ENCODE data around the gene ARHGAP24.

The ARHGAP24 gene

DNA sequence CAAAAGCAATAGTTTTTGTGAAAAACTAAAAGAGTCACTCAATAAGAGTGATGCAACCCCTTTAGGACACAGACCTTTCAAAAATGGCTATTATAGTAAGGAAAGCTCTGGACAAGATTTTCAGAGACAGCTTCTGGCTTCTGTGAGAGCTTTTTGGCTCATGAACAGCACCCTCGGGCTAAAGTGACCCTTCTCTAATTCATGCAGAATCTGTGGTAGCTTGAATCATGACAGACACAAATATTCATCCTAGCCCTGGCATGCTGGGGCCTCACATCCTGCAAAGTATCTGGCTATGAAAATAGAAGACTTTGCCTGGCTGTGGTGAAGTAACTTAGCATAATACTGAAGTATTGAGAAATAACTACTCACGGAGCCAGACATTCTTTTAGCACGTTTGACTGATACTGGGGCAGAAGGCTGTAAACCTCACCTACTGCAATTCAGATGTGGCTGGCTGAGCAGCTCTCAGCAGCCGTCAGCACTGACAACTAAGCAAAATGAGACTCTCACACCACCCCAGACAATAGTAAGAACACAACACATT is 557.6 kb downstream of the ARHGAP24 start:
- WGBS (ENCODE audit: insufficient coverage), result 61% methylated on average over 2 of the region's 4 CpGs
- H3K4me3 ChIP-seq (ENCODE audit: control insufficient read depth in 1 of 7, extremely low read depth in 1 of 7, insufficient read depth in 4 of 7, low read depth in 2 of 7, low read length in 6 of 7), result peak overlapping the region in 2 of 7 experiments; percentile 17 to 19
- POLR2A ChIA-PET, result no interaction called here
- DNase-seq, result peak in 2 of 3 donors; percentile 29 to 45
- no peaks in the 10 kb centered on the region for H3K36me3 ChIP-seq (ENCODE audit: control insufficient read depth in 4 of 4, insufficient read depth in 4 of 4, low read length in 3 of 4)
- no peaks in the 10 kb centered on the region for H3K9me3 ChIP-seq (ENCODE audit: control extremely low read depth in 1 of 5, control insufficient read depth in 4 of 5, insufficient read depth in 2 of 5, low read depth in 1 of 5, low read length in 4 of 5)
- H3K4me1 ChIP-seq (ENCODE audit: control extremely low read depth in 1 of 4, control insufficient read depth in 4 of 4, insufficient read depth in 4 of 4, low read length in 3 of 4), result peaks cover 6 to 37% (median 24%) of the 10 kb centered on the region in 4 experiments
- CTCF ChIA-PET, result interaction anchor here (1.1 to 2.7 kb wide), 2 partner anchors 10 to 12 kb away, joined by 4 to 12 read pairs; no protein-coding TSS in a partner anchor
- no peak overlapping the region for H3K27ac ChIP-seq (ENCODE audit: insufficient read depth in 1 of 2, low read depth in 1 of 2, low read length in 2 of 2, poor library complexity in 1 of 2, severe bottlenecking in 2 of 2)
- H3K27me3 ChIP-seq (replicated peaks in 2 of 5; ENCODE audit: control insufficient read depth in 4 of 5, insufficient read depth in 5 of 5, low read length in 4 of 5), result no peaks in the 10 kb centered on the region

DNA sequence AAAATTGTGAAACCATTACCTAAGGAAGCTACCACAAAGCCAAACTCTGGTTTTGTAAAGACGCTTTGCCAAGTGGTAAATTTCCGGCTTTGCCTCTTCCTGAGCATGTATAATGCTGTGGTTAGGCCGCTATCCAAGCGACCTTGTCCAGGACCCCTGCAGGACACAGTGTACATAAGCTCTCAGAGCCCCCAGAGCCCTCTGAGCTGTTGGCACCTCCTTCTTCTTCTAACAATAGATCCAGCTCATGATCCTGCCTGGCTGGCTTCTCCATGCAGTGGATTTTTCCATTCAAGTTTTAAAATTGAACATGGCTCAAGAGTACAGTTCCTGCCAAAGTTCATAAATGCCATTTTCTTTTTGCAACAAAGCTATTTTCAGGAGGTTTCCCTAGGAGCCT is 558.2 kb downstream of the ARHGAP24 start:
- H3K27me3 ChIP-seq (replicated peaks in 2 of 5; ENCODE audit: control insufficient read depth in 4 of 5, insufficient read depth in 5 of 5, low read length in 4 of 5), result no peaks in the 10 kb centered on the region
- no peaks in the 10 kb centered on the region for H3K9me3 ChIP-seq (ENCODE audit: control extremely low read depth in 1 of 5, control insufficient read depth in 4 of 5, insufficient read depth in 2 of 5, low read depth in 1 of 5, low read length in 4 of 5)
- peak; percentile 23 to 65 (median 51) for DNase-seq
- peak overlapping the region in 2 of 7 experiments; percentile 17 to 19 for H3K4me3 ChIP-seq (ENCODE audit: control insufficient read depth in 1 of 7, extremely low read depth in 1 of 7, insufficient read depth in 4 of 7, low read depth in 2 of 7, low read length in 6 of 7)
- POLR2A ChIA-PET, result no interaction called here
- 4% methylated on average over 4 of the region's 4 CpGs for WGBS (ENCODE audit: insufficient coverage)
- H3K4me1 ChIP-seq (ENCODE audit: control extremely low read depth in 1 of 4, control insufficient read depth in 4 of 4, insufficient read depth in 4 of 4, low read length in 3 of 4), result peaks cover 6 to 37% (median 24%) of the 10 kb centered on the region in 4 experiments
- CTCF ChIA-PET, result interaction anchor here (2.7 kb wide), 1 partner anchor 11 kb away, joined by 12 read pairs; no protein-coding TSS in a partner anchor
- no peaks in the 10 kb centered on the region for H3K36me3 ChIP-seq (ENCODE audit: control insufficient read depth in 4 of 4, insufficient read depth in 4 of 4, low read length in 3 of 4)
- no peak overlapping the region for H3K27ac ChIP-seq (ENCODE audit: insufficient read depth in 1 of 2, low read depth in 1 of 2, low read length in 2 of 2, poor library complexity in 1 of 2, severe bottlenecking in 2 of 2)

DNA sequence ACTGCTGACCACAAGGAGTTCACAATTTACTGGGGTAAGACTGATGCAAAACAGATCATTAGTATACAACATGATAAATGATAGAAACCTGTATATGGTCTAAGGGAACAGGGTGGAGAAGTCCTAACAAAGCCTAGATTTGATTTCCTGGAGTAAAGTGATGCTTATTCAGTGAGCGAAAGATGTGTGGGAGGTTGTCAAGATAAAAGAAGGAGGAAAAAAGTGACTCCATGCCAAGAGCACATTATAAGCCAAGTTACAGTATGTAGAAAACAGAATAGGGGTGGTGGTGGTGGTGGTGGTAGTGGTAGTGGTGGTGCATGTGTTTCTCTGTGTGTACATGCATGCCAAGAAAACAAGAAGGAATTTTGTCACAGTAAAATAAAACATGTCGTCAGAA is 559.7 kb downstream of the ARHGAP24 start:
- no peaks in the 10 kb centered on the region for H3K36me3 ChIP-seq (ENCODE audit: control insufficient read depth in 4 of 4, insufficient read depth in 4 of 4, low read length in 3 of 4)
- H3K27ac ChIP-seq (ENCODE audit: insufficient read depth in 1 of 2, low read depth in 1 of 2, low read length in 2 of 2, poor library complexity in 1 of 2, severe bottlenecking in 2 of 2), result no peak overlapping the region
- no peaks in the 10 kb centered on the region for H3K27me3 ChIP-seq (replicated peaks in 2 of 5; ENCODE audit: control insufficient read depth in 4 of 5, insufficient read depth in 5 of 5, low read length in 4 of 5)
- ChIA-PET CTCF (interaction anchor here (1.0 kb wide), 1 partner anchor 11 kb away, joined by 3 read pairs; no protein-coding TSS in a partner anchor), POLR2A (no interaction called here)
- DNase-seq, result no peak
- WGBS (ENCODE audit: insufficient coverage), result 93% methylated on average over 2 of the region's 2 CpGs
- peaks cover 6 to 37% (median 24%) of the 10 kb centered on the region in 4 experiments for H3K4me1 ChIP-seq (ENCODE audit: control extremely low read depth in 1 of 4, control insufficient read depth in 4 of 4, insufficient read depth in 4 of 4, low read length in 3 of 4)
- no peak overlapping the region for H3K4me3 ChIP-seq (ENCODE audit: control insufficient read depth in 1 of 7, extremely low read depth in 1 of 7, insufficient read depth in 4 of 7, low read depth in 2 of 7, low read length in 6 of 7)
- H3K9me3 ChIP-seq (ENCODE audit: control extremely low read depth in 1 of 5, control insufficient read depth in 4 of 5, insufficient read depth in 2 of 5, low read depth in 1 of 5, low read length in 4 of 5), result no peaks in the 10 kb centered on the region

DNA sequence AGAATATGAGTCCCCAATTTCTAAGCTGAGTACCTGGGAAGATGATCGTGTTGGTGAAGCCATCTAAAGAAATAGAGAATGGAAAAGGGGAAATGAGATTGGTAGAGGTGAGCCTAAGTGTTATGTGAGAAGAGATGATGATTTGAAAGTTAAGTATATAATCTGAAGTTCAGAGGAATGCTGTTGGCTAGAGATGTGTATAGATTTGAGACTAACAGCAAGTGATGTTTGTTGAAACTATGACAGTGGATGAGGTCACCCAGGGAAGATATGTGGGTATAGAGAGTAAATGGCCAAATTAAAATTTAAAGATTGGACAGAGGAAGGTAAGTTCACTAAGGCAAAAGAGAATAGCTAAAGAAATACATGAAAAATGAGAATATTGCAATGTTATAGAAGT is 560.7 kb downstream of the ARHGAP24 start:
- CTCF ChIA-PET, result interaction anchor here (1.0 to 1.6 kb wide), 4 partner anchors 10 to 239 kb away, joined by 3 to 7 read pairs (median 3); no protein-coding TSS in a partner anchor
- Histone ChIP-seq H3K27me3 (replicated peaks in 2 of 5; ENCODE audit: control insufficient read depth in 4 of 5, insufficient read depth in 5 of 5, low read length in 4 of 5) (no peaks in the 10 kb centered on the region), H3K9me3 (ENCODE audit: control extremely low read depth in 1 of 5, control insufficient read depth in 4 of 5, insufficient read depth in 2 of 5, low read depth in 1 of 5, low read length in 4 of 5) (no peaks in the 10 kb centered on the region), H3K27ac (ENCODE audit: insufficient read depth in 1 of 2, low read depth in 1 of 2, low read length in 2 of 2, poor library complexity in 1 of 2, severe bottlenecking in 2 of 2) (no peak overlapping the region), H3K4me3 (ENCODE audit: control insufficient read depth in 1 of 7, extremely low read depth in 1 of 7, insufficient read depth in 4 of 7, low read depth in 2 of 7, low read length in 6 of 7) (no peak overlapping the region), H3K4me1 (ENCODE audit: control extremely low read depth in 1 of 4, control insufficient read depth in 4 of 4, insufficient read depth in 4 of 4, low read length in 3 of 4) (peaks cover 6 to 37% (median 24%) of the 10 kb centered on the region in 4 experiments), H3K36me3 (ENCODE audit: control insufficient read depth in 4 of 4, insufficient read depth in 4 of 4, low read length in 3 of 4) (no peaks in the 10 kb centered on the region)
- DNase-seq, result no peak
- WGBS (ENCODE audit: insufficient coverage), result 93% methylated on average over 1 of the region's 1 CpG
- POLR2A ChIA-PET, result no interaction called here

DNA sequence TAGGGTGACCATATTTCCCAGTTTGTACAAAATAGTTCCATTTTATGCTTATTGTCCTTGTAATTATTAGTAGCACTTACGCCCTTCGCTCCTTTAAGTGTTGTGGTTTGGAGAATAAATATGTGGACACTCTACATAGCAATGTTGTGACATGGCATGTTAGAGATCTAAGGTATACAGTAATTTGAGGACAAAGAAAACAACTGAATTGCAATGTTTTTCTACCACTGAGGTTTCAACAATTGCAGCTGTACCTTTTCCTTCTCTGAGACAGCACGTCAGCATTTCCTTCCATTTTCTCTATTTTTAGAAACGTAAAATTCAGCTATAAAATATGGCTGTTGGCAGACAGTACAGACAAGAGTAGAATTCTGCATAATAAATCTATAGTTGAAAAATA is 561.8 kb downstream of the ARHGAP24 start:
- no CpG with 5 or more reads among the region's 4 CpGs for WGBS (ENCODE audit: insufficient coverage)
- Histone ChIP-seq H3K9me3 (ENCODE audit: control extremely low read depth in 1 of 5, control insufficient read depth in 4 of 5, insufficient read depth in 2 of 5, low read depth in 1 of 5, low read length in 4 of 5) (no peaks in the 10 kb centered on the region), H3K27ac (ENCODE audit: insufficient read depth in 1 of 2, low read depth in 1 of 2, low read length in 2 of 2, poor library complexity in 1 of 2, severe bottlenecking in 2 of 2) (no peak overlapping the region), H3K27me3 (replicated peaks in 2 of 5; ENCODE audit: control insufficient read depth in 4 of 5, insufficient read depth in 5 of 5, low read length in 4 of 5) (no peaks in the 10 kb centered on the region), H3K4me1 (ENCODE audit: control extremely low read depth in 1 of 4, control insufficient read depth in 4 of 4, insufficient read depth in 4 of 4, low read length in 3 of 4) (peaks cover 6 to 37% (median 24%) of the 10 kb centered on the region in 4 experiments), H3K4me3 (ENCODE audit: control insufficient read depth in 1 of 7, extremely low read depth in 1 of 7, insufficient read depth in 4 of 7, low read depth in 2 of 7, low read length in 6 of 7) (peak overlapping the region in 1 of 7 experiments; percentile 6), H3K36me3 (ENCODE audit: control insufficient read depth in 4 of 4, insufficient read depth in 4 of 4, low read length in 3 of 4) (no peaks in the 10 kb centered on the region)
- POLR2A ChIA-PET, result interaction anchor here (0.7 kb wide), 1 partner anchor 362 kb away, joined by 3 read pairs; no protein-coding TSS in a partner anchor
- no peak for DNase-seq
- CTCF ChIA-PET, result interaction anchor here (1.6 kb wide), 1 partner anchor 9 kb away, joined by 7 read pairs; no protein-coding TSS in a partner anchor

DNA sequence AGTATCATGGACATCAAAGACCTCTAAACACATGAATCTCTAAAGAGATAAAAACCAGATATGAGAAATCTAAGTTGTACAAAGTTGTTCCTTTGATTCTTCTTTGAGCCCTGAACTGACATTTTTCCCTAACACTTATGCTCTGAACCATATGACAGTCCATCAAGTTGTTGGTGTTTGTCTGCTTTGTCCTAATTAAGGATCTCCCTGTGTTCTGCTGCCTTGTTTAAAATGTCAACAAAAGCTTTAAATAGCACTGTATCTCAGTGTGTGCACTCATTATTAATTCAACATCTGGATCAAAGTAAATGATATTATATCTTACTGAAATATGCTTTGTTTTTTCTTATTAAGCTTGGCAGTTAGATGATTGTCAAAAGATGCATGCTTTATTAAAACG is 563.1 kb downstream of the ARHGAP24 start:
- H3K27me3 ChIP-seq (replicated peaks in 2 of 5; ENCODE audit: control insufficient read depth in 4 of 5, insufficient read depth in 5 of 5, low read length in 4 of 5), result no peaks in the 10 kb centered on the region
- no peak overlapping the region for H3K27ac ChIP-seq (ENCODE audit: insufficient read depth in 1 of 2, low read depth in 1 of 2, low read length in 2 of 2, poor library complexity in 1 of 2, severe bottlenecking in 2 of 2)
- DNase-seq, result no peak
- no peaks in the 10 kb centered on the region for H3K36me3 ChIP-seq (ENCODE audit: control insufficient read depth in 4 of 4, insufficient read depth in 4 of 4, low read length in 3 of 4)
- no peak overlapping the region for H3K4me3 ChIP-seq (ENCODE audit: control insufficient read depth in 1 of 7, extremely low read depth in 1 of 7, insufficient read depth in 4 of 7, low read depth in 2 of 7, low read length in 6 of 7)
- ChIA-PET POLR2A (no interaction called here), CTCF (no interaction called here)
- H3K9me3 ChIP-seq (ENCODE audit: control extremely low read depth in 1 of 5, control insufficient read depth in 4 of 5, insufficient read depth in 2 of 5, low read depth in 1 of 5, low read length in 4 of 5), result no peaks in the 10 kb centered on the region
- WGBS (ENCODE audit: insufficient coverage), result no CpG with 5 or more reads among the region's 1 CpG
- peaks cover 6 to 25% (median 17%) of the 10 kb centered on the region in 4 experiments for H3K4me1 ChIP-seq (ENCODE audit: control extremely low read depth in 1 of 4, control insufficient read depth in 4 of 4, insufficient read depth in 4 of 4, low read length in 3 of 4)

DNA sequence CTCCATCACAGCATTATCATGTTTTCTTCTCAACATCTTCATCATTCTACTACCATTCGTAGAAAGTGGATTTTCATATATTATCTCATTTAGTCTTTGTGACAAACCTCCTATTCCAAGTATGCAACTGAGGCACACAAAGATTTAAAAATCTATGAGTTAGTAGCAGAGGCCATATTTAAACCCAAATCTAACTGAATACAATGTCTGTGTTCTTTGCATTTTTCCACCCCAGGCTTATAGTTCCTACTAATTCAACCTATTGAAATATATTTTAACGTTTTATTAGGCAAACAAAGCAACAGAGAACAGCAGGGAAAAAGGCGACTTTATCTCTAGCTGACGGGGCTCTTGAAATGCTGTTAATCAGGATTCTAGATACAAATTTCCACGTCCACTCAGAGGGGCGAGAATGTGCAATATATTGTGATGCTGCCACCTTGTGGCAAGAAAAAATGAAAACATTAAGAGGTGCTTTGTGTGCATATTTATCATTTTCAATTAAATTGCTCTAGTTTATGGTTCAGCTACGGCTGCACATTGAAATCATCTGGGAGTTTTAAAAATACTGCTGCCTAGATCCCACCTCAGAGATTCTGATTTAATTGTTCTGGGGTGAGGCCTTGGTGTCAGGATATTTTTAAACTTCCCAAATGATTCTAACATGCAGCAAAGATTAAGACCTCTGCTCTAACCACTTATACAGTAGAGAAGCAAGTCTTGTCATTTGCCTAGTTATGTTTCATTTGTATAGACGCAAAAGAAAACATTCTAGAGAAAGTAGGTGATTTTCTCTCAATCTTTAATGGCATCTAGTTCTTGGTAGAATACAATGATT is 569.0 kb downstream of the ARHGAP24 start:
- ChIA-PET POLR2A (no interaction called here), CTCF (interaction anchor here (0.8 to 3.2 kb wide), 6 partner anchors 12 to 895 kb away, joined by 3 to 12 read pairs (median 6); no protein-coding TSS in a partner anchor)
- H3K27ac ChIP-seq (ENCODE audit: insufficient read depth in 1 of 2, low read depth in 1 of 2, low read length in 2 of 2, poor library complexity in 1 of 2, severe bottlenecking in 2 of 2), result no peak overlapping the region
- no peaks in the 10 kb centered on the region for H3K9me3 ChIP-seq (ENCODE audit: control extremely low read depth in 1 of 5, control insufficient read depth in 4 of 5, insufficient read depth in 2 of 5, low read depth in 1 of 5, low read length in 4 of 5)
- peak; percentile 33 to 62 (median 53) for DNase-seq
- H3K36me3 ChIP-seq (ENCODE audit: control insufficient read depth in 4 of 4, insufficient read depth in 4 of 4, low read length in 3 of 4), result no peaks in the 10 kb centered on the region
- H3K4me3 ChIP-seq (ENCODE audit: control insufficient read depth in 1 of 7, extremely low read depth in 1 of 7, insufficient read depth in 4 of 7, low read depth in 2 of 7, low read length in 6 of 7), result peak overlapping the region in 2 of 7 experiments; percentile 37 to 45
- no peaks in the 10 kb centered on the region for H3K27me3 ChIP-seq (replicated peaks in 2 of 5; ENCODE audit: control insufficient read depth in 4 of 5, insufficient read depth in 5 of 5, low read length in 4 of 5)
- peaks cover 0 to 4% (median 0%) of the 10 kb centered on the region in 4 experiments for H3K4me1 ChIP-seq (ENCODE audit: control extremely low read depth in 1 of 4, control insufficient read depth in 4 of 4, insufficient read depth in 4 of 4, low read length in 3 of 4)
- 60% methylated on average over 2 of the region's 8 CpGs for WGBS (ENCODE audit: insufficient coverage)

Data from common myeloid progenitor, CD34-positive (primary cell).